HepG2 (cell line): ENCODE results near the gene TSKU. TPM values are rescaled to one million over a fixed set of nuclear protein-coding genes. Genes with fewer than 3 reads are reported as not detected.
A peak's percentile ranks its signal among the peaks of the same experiment; 100 is the strongest.

Experiments
- FOSL1 ChIP-seq: sonication (generic); formaldehyde crosslinking; IDR thresholded peaks from 2 replicates; pipeline ENCODE4 v1.9.0; 2021; ENCODE audit warnings: missing genetic modification reagents, borderline replicate concordance
- FOXO1 ChIP-seq: sonication (generic); formaldehyde crosslinking; IDR thresholded peaks from 2 replicates; pipeline ENCODE4 v1.4.0; 2020; ENCODE audit warnings: missing genetic modification reagents
- LCORL ChIP-seq, 2 experiments: fragments of 450-650 bp in 1 of 2; sonication (generic) in 1 of 2; formaldehyde crosslinking in 1 of 2; IDR thresholded peaks; 2 replicates each; pipeline versions ENCODE4 v1.5.0 to v1.6.1; 2017 to 2020; ENCODE audit warnings: antibody characterized with exemption in 1 of 2, missing genetic modification reagents in 1 of 2
- ZNF232 ChIP-seq: sonication (generic); formaldehyde crosslinking; IDR thresholded peaks from 2 replicates; pipeline ENCODE4 v1.4.0; 2020; ENCODE audit warnings: missing genetic modification reagents, borderline replicate concordance
- polyA plus RNA-seq, 8 experiments: library from polyadenylated mRNA; depleted of rRNA in 3 of 8; stranded (reverse) in 7 of 8; unstranded in 1 of 8; fragments of >200 nt; fragmentation: Illumina TruSeq in 4 of 8; extraction: Trizol in 4 of 8; gene quantifications; 2 replicates each; pipeline versions ENCODE4 v1.2.1 to v1.2.3, GENCODE V29; 2011 to 2016; ENCODE audit warnings: low read depth in 4 of 8, missing spikeins in 1 of 8, mixed read lengths in 1 of 8; ENCODE audit not compliant: insufficient read depth in 1 of 8
- total RNA-seq, 5 experiments: library from RNA; depleted of rRNA; stranded (reverse); fragments of >200 nt; fragmentation: Illumina TruSeq; extraction: Trizol; gene quantifications; 2 replicates each; pipeline ENCODE4 v1.2.3, GENCODE V29; 2016; ENCODE audit warnings: low read depth in 1 of 5
- TF ChIP-seq, protein P1 (sequence below): sonication (generic); formaldehyde crosslinking; IDR thresholded peaks from 2 replicates; pipeline ENCODE4 v1.5.1; 2020; ENCODE audit warnings: mild to moderate bottlenecking, missing genetic modification reagents, moderate library complexity
- TF ChIP-seq, protein P2 (sequence below): sonication (generic); formaldehyde crosslinking; IDR thresholded peaks from 2 replicates; pipeline ENCODE4 v1.9.0; 2021; ENCODE audit warnings: missing genetic modification reagents, borderline replicate concordance
- TF ChIP-seq, protein P3 (sequence below): sonication (generic); formaldehyde crosslinking; IDR thresholded peaks from 2 replicates; pipeline ENCODE4 v1.9.0; 2021; ENCODE audit warnings: missing genetic modification reagents, borderline replicate concordance
- TF ChIP-seq, protein P4 (sequence below): sonication (generic); formaldehyde crosslinking; IDR thresholded peaks from 2 replicates; pipeline ENCODE4 v1.4.0; 2020; ENCODE audit warnings: missing genetic modification reagents
- TF ChIP-seq, protein P5 (sequence below): sonication (generic); formaldehyde crosslinking; IDR thresholded peaks from 2 replicates; pipeline ENCODE4 v1.5.1; 2020; ENCODE audit warnings: mild to moderate bottlenecking, moderate library complexity, missing genetic modification reagents

Gene TSKU
- total and polyA plus RNA-seq, 2 of the 13 experiments (the other 11 are each of a cell fraction or from before 2014, with no cell fraction given), result 20.3 to 21.4 TPM

DNA sequence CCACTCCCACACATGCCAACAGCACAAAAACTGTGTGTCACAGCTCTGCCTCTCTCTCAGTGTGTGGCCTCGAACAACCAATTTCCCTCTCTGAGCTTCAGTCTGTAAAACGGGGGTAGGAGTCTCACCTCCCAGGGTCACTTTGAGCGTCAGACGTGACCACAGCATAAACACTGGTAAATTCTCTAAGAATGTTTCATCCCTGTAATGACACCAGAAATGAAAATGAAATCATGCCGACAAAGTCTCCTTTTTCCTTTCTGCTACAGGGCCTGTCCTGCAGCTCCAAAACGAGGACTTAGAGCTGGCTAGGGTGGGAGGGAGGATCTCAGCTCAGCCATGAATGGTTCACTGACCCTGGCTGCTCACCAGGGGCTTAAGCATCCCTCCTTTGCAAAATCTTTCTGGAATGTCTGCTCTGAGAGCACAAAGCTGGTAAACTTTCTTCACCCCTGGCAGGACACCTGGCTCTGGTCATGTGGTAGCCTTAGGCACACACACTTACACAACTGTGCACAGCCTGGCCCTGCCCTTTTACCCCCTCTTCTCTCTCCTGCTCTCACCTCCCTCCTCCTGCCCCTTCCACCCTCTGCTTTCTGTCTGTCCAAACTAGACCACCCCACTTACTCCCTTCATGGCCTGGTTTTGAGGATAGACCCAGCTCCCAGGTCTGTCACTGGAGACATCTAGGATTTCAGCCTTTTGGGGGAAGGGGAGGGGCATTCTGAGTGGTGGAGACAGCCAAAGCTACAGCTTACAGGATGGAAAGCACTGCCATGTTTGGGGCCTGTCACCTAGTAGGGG, 12.3 kb upstream of the TSKU start (continued):
- TF ChIP-seq FOSL1 (CRISPR knock-in tag), result no peak
- TF ChIP-seq, protein P1, sequence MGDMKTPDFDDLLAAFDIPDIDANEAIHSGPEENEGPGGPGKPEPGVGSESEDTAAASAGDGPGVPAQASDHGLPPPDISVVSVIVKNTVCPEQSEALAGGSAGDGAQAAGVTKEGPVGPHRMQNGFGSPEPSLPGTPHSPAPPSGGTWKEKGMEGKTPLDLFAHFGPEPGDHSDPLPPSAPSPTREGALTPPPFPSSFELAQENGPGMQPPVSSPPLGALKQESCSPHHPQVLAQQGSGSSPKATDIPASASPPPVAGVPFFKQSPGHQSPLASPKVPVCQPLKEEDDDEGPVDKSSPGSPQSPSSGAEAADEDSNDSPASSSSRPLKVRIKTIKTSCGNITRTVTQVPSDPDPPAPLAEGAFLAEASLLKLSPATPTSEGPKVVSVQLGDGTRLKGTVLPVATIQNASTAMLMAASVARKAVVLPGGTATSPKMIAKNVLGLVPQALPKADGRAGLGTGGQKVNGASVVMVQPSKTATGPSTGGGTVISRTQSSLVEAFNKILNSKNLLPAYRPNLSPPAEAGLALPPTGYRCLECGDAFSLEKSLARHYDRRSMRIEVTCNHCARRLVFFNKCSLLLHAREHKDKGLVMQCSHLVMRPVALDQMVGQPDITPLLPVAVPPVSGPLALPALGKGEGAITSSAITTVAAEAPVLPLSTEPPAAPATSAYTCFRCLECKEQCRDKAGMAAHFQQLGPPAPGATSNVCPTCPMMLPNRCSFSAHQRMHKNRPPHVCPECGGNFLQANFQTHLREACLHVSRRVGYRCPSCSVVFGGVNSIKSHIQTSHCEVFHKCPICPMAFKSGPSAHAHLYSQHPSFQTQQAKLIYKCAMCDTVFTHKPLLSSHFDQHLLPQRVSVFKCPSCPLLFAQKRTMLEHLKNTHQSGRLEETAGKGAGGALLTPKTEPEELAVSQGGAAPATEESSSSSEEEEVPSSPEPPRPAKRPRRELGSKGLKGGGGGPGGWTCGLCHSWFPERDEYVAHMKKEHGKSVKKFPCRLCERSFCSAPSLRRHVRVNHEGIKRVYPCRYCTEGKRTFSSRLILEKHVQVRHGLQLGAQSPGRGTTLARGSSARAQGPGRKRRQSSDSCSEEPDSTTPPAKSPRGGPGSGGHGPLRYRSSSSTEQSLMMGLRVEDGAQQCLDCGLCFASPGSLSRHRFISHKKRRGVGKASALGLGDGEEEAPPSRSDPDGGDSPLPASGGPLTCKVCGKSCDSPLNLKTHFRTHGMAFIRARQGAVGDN (CRISPR knock-in tag), result peak; percentile 42
- TF ChIP-seq, protein P2, sequence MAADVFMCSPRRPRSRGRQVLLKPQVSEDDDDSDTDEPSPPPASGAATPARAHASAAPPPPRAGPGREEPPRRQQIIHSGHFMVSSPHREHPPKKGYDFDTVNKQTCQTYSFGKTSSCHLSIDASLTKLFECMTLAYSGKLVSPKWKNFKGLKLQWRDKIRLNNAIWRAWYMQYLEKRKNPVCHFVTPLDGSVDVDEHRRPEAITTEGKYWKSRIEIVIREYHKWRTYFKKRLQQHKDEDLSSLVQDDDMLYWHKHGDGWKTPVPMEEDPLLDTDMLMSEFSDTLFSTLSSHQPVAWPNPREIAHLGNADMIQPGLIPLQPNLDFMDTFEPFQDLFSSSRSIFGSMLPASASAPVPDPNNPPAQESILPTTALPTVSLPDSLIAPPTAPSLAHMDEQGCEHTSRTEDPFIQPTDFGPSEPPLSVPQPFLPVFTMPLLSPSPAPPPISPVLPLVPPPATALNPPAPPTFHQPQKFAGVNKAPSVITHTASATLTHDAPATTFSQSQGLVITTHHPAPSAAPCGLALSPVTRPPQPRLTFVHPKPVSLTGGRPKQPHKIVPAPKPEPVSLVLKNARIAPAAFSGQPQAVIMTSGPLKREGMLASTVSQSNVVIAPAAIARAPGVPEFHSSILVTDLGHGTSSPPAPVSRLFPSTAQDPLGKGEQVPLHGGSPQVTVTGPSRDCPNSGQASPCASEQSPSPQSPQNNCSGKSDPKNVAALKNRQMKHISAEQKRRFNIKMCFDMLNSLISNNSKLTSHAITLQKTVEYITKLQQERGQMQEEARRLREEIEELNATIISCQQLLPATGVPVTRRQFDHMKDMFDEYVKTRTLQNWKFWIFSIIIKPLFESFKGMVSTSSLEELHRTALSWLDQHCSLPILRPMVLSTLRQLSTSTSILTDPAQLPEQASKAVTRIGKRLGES (CRISPR knock-in tag), result no peak
- TF ChIP-seq, protein P3, sequence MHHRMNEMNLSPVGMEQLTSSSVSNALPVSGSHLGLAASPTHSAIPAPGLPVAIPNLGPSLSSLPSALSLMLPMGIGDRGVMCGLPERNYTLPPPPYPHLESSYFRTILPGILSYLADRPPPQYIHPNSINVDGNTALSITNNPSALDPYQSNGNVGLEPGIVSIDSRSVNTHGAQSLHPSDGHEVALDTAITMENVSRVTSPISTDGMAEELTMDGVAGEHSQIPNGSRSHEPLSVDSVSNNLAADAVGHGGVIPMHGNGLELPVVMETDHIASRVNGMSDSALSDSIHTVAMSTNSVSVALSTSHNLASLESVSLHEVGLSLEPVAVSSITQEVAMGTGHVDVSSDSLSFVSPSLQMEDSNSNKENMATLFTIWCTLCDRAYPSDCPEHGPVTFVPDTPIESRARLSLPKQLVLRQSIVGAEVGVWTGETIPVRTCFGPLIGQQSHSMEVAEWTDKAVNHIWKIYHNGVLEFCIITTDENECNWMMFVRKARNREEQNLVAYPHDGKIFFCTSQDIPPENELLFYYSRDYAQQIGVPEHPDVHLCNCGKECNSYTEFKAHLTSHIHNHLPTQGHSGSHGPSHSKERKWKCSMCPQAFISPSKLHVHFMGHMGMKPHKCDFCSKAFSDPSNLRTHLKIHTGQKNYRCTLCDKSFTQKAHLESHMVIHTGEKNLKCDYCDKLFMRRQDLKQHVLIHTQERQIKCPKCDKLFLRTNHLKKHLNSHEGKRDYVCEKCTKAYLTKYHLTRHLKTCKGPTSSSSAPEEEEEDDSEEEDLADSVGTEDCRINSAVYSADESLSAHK (CRISPR knock-in tag), result no peak
- 0 out of 2 replicates have a peak, but pooled peaks have one; percentile 37 for TF ChIP-seq FOXO1 (CRISPR knock-in tag)
- TF ChIP-seq, protein P4, sequence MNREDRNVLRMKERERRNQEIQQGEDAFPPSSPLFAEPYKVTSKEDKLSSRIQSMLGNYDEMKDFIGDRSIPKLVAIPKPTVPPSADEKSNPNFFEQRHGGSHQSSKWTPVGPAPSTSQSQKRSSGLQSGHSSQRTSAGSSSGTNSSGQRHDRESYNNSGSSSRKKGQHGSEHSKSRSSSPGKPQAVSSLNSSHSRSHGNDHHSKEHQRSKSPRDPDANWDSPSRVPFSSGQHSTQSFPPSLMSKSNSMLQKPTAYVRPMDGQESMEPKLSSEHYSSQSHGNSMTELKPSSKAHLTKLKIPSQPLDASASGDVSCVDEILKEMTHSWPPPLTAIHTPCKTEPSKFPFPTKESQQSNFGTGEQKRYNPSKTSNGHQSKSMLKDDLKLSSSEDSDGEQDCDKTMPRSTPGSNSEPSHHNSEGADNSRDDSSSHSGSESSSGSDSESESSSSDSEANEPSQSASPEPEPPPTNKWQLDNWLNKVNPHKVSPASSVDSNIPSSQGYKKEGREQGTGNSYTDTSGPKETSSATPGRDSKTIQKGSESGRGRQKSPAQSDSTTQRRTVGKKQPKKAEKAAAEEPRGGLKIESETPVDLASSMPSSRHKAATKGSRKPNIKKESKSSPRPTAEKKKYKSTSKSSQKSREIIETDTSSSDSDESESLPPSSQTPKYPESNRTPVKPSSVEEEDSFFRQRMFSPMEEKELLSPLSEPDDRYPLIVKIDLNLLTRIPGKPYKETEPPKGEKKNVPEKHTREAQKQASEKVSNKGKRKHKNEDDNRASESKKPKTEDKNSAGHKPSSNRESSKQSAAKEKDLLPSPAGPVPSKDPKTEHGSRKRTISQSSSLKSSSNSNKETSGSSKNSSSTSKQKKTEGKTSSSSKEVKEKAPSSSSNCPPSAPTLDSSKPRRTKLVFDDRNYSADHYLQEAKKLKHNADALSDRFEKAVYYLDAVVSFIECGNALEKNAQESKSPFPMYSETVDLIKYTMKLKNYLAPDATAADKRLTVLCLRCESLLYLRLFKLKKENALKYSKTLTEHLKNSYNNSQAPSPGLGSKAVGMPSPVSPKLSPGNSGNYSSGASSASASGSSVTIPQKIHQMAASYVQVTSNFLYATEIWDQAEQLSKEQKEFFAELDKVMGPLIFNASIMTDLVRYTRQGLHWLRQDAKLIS, result 0 out of 2 replicates have a peak, but pooled peaks have one; percentile 50
- peak; percentile 50; the same call in 1 of the 2 replicates for TF ChIP-seq LCORL (IDR thresholded peaks at IDR 0.05)
- peak; percentile 75; the same call in 1 of the 2 replicates for TF ChIP-seq LCORL (CRISPR knock-in tag; IDR thresholded peaks at IDR 0.05)
- TF ChIP-seq, protein P5, sequence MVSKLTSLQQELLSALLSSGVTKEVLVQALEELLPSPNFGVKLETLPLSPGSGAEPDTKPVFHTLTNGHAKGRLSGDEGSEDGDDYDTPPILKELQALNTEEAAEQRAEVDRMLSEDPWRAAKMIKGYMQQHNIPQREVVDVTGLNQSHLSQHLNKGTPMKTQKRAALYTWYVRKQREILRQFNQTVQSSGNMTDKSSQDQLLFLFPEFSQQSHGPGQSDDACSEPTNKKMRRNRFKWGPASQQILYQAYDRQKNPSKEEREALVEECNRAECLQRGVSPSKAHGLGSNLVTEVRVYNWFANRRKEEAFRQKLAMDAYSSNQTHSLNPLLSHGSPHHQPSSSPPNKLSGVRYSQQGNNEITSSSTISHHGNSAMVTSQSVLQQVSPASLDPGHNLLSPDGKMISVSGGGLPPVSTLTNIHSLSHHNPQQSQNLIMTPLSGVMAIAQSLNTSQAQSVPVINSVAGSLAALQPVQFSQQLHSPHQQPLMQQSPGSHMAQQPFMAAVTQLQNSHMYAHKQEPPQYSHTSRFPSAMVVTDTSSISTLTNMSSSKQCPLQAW (CRISPR knock-in tag), result peak; percentile 51; the same call in 1 of the 2 replicates
- TF ChIP-seq ZNF232 (CRISPR knock-in tag), result no peak
